WTC11 (cell line): ENCODE data around the gene TMEM50B.

ENCODE experiments used
- ESRRA ChIP-seq: sonication (generic); formaldehyde crosslinking; IDR thresholded peaks from 2 replicates; pipeline ENCODE4 v1.8.1; 2022; ENCODE audit warnings: mild to moderate bottlenecking, missing genetic modification reagents, borderline replicate concordance
- MLX ChIP-seq: sonication (generic); formaldehyde crosslinking; IDR thresholded peaks from 2 replicates; pipeline ENCODE4 v1.8.1; 2023; ENCODE audit warnings: mild to moderate bottlenecking, missing genetic modification reagents, moderate library complexity
- STAT6 ChIP-seq: sonication (generic); formaldehyde crosslinking; conservative IDR thresholded peaks from 2 replicates; pipeline ENCODE4 v1.8.1; 2023; ENCODE audit warnings: mild to moderate bottlenecking, low read depth, missing genetic modification reagents, moderate library complexity
- ZBTB43 ChIP-seq: sonication (generic); formaldehyde crosslinking; IDR thresholded peaks from 2 replicates; pipeline ENCODE4 v1.8.1; 2023; ENCODE audit warnings: mild to moderate bottlenecking, missing genetic modification reagents
- ZNF281 ChIP-seq: sonication (generic); formaldehyde crosslinking; IDR thresholded peaks from 2 replicates; pipeline ENCODE4 v1.8.0; 2023; ENCODE audit warnings: mild to moderate bottlenecking, missing genetic modification reagents
- TF ChIP-seq, protein P1 (sequence below): fragments of 200-600 bp; IDR thresholded peaks from 2 replicates; pipeline ENCODE4 v1.8.0; 2022; ENCODE audit warnings: antibody characterized with exemption
- TF ChIP-seq, protein P2 (sequence below): fragments of 250-450 bp; sonication (Bioruptor Pico); IDR thresholded peaks from 2 replicates; pipeline ENCODE4 v2.1.2; 2022; ENCODE audit warnings: mild to moderate bottlenecking, moderate library complexity
- TF ChIP-seq, protein P3 (sequence below): sonication (generic); formaldehyde crosslinking; IDR thresholded peaks from 2 replicates; pipeline ENCODE4 v1.8.1; 2022; ENCODE audit warnings: mild to moderate bottlenecking, missing genetic modification reagents, moderate library complexity, borderline replicate concordance

DNA sequence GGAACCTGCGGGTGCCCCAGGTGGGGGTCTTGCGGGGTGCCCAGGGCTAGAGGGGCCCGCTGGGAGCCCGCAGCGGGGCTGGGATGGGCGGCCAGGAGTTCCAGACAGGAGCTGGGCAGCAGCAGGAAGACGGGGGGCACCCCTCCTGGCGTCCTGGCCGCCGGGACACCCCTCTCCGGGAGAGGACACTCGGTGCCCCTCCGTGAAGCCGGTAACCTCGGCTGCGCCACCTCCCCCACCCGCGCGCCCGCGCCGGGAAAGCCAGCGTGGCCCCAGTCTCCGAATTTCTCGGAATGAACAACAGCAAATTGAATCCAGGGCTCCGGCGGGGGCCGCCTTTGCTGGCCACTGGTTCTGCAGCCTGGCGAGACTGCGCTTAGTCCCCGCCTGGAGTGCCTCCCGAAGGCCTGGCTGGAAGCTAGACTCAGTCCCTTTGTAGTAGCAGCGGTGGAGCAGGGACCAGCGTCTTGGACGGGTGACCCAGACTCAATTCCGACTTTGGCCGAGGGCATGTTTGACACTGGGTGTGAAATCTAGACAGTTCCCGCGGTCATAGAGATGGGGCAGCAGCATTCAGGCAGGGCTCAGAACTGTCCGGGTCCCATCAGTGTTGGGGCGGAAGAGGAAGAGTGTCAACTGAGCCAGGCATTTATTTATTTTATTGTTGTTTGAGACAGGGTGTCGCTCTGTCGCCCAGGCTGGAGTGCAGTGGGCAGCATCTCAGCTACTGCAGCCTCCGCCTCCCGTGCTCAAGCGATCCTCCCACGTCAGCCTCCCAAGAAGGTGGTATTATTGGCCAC lies 75.8 kb downstream of the TMEM50B start:
- TF ChIP-seq ZNF281 (CRISPR knock-in tag): no peak
- TF ChIP-seq, protein P1, sequence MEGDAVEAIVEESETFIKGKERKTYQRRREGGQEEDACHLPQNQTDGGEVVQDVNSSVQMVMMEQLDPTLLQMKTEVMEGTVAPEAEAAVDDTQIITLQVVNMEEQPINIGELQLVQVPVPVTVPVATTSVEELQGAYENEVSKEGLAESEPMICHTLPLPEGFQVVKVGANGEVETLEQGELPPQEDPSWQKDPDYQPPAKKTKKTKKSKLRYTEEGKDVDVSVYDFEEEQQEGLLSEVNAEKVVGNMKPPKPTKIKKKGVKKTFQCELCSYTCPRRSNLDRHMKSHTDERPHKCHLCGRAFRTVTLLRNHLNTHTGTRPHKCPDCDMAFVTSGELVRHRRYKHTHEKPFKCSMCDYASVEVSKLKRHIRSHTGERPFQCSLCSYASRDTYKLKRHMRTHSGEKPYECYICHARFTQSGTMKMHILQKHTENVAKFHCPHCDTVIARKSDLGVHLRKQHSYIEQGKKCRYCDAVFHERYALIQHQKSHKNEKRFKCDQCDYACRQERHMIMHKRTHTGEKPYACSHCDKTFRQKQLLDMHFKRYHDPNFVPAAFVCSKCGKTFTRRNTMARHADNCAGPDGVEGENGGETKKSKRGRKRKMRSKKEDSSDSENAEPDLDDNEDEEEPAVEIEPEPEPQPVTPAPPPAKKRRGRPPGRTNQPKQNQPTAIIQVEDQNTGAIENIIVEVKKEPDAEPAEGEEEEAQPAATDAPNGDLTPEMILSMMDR: no peak
- TF ChIP-seq ESRRA (CRISPR knock-in tag): no peak
- TF ChIP-seq MLX: no peak
- no peak for TF ChIP-seq STAT6 (CRISPR knock-in tag)
- TF ChIP-seq, protein P2, sequence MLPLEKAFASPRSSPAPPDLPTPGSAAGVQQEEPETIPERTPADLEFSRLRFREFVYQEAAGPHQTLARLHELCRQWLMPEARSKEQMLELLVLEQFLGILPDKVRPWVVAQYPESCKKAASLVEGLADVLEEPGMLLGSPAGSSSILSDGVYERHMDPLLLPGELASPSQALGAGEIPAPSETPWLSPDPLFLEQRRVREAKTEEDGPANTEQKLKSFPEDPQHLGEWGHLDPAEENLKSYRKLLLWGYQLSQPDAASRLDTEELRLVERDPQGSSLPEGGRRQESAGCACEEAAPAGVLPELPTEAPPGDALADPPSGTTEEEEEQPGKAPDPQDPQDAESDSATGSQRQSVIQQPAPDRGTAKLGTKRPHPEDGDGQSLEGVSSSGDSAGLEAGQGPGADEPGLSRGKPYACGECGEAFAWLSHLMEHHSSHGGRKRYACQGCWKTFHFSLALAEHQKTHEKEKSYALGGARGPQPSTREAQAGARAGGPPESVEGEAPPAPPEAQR (CRISPR knock-in tag): no peak
- TF ChIP-seq ZBTB43 (CRISPR knock-in tag): no peak
- TF ChIP-seq, protein P3, sequence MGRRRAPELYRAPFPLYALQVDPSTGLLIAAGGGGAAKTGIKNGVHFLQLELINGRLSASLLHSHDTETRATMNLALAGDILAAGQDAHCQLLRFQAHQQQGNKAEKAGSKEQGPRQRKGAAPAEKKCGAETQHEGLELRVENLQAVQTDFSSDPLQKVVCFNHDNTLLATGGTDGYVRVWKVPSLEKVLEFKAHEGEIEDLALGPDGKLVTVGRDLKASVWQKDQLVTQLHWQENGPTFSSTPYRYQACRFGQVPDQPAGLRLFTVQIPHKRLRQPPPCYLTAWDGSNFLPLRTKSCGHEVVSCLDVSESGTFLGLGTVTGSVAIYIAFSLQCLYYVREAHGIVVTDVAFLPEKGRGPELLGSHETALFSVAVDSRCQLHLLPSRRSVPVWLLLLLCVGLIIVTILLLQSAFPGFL (CRISPR knock-in tag): no peak
